Bone marrow (tissue), 2 donors: ENCODE results near the gene EIF2AK2.

Experiments used
- DNase-seq, 2 donors: peaks; one replicate each; lab custom pipeline; 2025; lab: John Stamatoyannopoulos, UW

EIF2AK2 gene

GRCh38 chr2:37171624-37171950 lies 14.8 kb upstream of the EIF2AK2 start:
- DNase-seq, result no peak

- peak in 1 of 2 donors; percentile 44 for DNase-seq
These were observed 11.6 kb upstream of the EIF2AK2 start for GRCh38 chr2:37168217-37168981.

- no peak for DNase-seq
These were observed 10.9 kb upstream of the EIF2AK2 start for GRCh38 chr2:37167636-37168180.

DNA sequence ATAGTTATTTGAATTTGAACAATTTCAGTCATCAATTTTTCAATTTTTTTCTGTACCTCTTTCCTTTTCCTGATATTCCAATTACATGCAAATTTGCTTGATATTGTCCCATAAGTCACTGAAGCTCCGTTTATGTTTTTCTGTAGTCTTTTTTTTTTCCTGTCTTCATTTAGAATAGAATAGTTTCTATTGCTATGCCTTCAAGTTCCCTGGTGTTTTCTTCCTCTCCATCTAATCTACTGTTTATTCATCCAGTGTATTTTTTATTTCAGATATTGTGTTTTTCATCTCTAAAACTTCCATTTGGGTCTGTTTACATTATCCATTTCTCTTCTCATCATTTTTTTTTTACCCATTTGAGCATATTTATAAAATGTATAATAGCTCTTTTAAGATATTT lies 8.0 kb upstream of the EIF2AK2 start:
- no peak for DNase-seq

- DNase-seq, result peak; percentile 9 to 68
These were observed 516 bp downstream of the EIF2AK2 start for GRCh38 chr2:37156071-37156856.

DNA sequence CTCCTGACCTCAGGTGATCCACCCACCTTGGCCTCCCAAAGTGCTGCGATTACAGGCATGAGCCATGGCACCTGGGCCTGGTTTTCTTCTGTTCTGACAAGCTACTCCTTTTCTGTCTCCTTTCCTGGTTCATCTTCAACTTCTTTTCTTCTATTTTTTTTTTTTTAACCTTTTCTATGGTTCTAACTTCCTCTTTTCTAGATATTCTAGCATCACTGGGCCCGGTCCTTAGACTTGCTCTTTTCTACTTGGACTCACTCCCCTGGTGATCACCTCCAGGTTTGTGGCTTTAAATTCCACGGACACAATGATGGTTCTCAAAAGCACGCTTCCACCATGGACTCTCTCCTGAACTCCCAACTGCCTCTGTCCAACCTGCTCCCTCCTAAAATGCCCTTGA lies 2.0 kb downstream of the EIF2AK2 start:
- DNase-seq, result peak in 1 of 2 donors; percentile 3

GRCh38 chr2:37153224-37153623 lies 3.6 kb downstream of the EIF2AK2 start:
- DNase-seq, result no peak

DNA sequence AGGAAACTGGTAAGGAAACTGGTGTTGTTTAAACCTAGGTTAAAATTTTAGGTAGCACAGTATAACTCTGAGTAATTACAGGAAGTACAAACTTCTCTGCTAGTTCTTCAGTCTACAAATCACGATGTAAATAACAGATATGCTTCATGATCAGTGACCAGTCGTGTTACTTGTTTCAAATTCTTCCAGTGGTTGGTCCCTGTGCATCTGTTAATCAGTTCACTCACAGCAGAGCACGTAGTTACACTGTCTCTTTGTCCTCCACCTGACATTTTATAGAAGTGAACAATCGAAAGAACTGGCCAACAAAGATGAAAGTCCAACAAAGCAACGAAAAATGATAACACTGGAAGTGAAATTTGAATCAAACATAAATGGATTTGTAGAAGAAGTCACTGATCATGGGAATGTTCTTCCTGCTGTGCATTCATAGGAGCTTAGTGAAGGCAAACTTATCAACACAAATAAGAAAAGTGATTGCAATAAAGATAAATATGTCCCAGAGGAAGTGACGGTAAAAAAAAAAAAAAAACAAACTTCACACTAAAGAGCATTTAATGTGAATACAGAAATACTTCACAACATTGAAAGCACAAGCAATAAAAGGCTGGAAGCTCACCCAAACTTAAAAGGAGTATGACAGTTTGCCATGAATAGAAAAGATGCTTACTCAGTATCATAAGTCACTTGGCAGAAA lies 7.0 kb downstream of the EIF2AK2 start:
- DNase-seq, result peak in 1 of 2 donors; percentile 12

DNA sequence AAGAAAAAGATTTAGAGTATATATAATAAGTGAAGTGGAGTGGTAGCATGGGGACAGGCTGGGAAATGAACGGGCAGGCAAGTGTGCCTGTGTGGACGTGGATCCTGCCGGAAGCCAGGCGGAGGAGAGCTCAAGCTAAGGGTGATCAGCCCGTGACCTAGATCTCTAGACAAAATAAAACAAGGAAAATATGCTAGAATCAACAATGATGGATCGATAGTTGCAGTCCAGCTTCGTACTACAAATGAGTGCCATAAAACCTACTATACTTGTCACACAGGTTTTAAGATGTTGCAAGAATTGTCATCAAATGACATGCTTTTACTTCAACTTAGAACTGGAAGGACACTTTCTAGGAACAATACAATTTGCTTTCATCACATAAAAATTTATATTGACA lies 8.5 kb downstream of the EIF2AK2 start:
- no peak for DNase-seq

GRCh38 chr2:37146062-37146461 lies 10.7 kb downstream of the EIF2AK2 start:
- DNase-seq, result no peak

DNA sequence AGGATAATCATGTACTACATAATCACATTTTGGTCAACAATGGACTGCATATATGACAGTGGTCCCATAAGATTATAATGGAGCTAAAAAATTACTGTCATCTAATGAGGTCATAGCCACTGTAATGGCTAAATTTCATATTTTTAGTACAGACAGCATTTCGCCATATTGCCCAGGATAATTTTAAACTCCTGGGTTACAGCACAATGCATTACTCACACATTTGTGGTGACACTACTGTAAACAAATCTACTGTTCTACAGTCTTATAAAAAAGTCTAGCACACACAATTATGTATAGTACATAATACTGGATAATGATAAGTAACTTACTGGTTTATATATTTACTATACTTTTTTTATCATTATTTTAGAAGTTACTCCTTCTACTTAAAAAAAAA lies 12.8 kb downstream of the EIF2AK2 start:
- no peak for DNase-seq

DNA sequence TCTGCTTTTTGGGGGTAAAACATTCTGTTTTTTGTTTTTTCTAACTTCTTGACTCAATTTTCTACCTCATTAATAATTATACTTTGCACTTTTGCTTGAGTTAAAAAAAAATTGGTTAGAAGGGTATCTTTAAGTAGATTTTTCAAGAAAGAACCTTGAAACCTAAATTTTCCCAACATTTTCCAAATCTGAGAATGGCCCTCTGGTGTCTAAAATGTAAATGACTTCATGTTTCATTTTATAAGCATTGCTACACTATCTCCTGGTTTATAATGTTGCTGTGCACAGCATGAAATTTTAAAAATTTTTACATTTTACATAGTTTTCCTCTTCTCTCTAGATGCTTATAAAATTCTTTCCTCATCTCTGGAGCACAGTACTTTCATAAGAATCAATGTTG lies 14.2 kb downstream of the EIF2AK2 start:
- no peak for DNase-seq

GRCh38 chr2:37132914-37133313 lies 23.9 kb downstream of the EIF2AK2 start:
- no peak for DNase-seq

DNA sequence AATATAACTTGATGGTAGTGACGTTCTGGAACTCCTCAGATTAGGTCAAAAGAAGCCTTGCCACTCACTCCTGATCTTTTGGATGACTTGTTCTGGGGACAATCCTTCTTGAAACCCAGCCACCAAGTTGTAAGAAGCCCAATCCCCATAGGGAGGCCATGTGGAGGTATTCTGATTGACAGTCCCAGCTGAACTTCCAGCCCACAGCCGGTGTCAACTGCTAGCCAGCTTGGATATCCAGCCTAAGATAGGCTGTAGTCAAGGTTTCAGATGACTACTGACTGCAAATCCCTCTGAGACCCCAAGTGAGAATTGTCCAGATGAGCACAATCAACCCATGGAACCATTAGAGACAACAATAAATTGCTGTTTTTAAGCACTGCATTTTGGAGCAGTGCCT lies 31.4 kb downstream of the EIF2AK2 start:
- no peak for DNase-seq

DNA sequence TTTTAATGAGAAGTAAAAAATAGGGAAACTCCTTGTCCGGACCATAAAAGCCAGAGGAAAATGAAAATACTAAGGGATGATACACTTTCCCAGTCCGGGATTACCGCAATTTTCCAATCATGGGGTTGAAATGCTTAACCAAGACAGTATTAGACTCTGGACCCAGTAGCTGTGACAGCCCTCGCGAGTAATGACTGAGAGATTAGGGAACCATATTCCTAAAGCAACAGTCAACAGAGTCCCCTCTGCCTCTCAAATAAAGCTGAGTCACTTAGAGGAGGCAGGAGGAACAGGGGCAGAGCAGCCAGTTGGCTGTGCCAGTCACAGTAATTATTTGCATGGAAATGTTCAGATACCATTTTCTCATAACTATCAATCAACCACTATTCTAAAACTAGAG lies 37.6 kb downstream of the EIF2AK2 start:
- DNase-seq, result no peak

DNA sequence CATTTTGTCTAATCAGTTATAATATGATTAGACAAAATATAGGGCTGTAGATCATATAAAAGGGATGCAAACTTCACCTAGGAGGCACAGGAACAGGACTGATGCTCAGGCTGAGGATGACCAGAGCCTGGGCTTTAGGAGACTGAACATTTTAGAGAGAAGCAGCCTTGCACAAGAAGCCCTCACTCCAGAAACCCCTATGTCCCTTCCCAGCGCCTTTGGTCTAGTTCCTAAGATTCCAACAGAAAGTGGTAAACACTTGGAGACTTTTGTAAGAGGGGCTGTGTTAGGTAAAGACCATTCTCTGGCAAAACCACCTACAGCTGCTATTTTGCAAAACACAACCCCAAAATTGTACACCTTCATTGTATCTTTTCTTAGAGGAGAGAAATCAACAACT lies 39.2 kb downstream of the EIF2AK2 start:
- no peak for DNase-seq

DNA sequence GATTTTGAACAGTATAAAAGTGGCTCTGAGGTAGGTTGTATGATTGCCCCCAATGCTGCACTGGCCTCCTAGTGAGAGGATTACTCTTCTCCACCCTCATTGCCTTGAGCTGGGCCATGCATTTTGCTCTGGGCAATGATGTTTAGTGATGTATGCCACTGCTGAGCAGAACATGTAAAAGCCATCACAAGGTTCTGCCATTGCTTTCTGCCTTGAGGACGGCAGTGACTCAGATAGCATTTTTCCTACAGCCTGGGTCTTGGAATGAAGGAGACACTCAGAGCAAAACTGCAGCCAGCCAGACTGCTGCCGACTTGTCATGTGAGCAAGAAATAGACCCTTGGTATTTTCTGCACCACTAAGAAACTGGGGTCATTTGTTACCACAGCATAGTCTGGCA lies 44.8 kb downstream of the EIF2AK2 start:
- DNase-seq, result no peak

- no peak for DNase-seq
These were observed 46.2 kb downstream of the EIF2AK2 start for GRCh38 chr2:37110306-37111212.

- no peak for DNase-seq
These were observed 47.3 kb downstream of the EIF2AK2 start for GRCh38 chr2:37109523-37109922.

DNA sequence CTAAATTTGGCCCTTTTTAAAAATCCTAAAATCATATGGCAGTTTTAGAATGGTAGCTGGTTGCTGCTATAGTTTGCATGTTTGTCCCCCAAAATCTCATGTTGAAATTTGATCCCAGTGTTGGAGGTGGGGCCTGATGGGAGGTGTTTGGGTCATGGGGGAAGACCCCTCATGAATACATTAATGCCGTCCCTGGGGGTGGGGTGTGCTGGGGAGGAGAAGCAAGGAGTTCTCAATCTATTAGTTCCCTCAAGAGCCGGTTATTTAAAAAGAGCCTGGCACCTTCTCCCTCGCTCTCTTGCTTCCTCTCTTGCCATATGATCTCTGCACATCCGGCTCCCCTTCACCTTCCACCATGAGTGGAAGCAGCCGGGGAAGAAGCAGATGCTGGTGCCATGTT lies 51.6 kb downstream of the EIF2AK2 start:
- DNase-seq, result no peak

GRCh38 chr2:37104178-37104577 lies 52.6 kb downstream of the EIF2AK2 start:
- no peak for DNase-seq

DNA sequence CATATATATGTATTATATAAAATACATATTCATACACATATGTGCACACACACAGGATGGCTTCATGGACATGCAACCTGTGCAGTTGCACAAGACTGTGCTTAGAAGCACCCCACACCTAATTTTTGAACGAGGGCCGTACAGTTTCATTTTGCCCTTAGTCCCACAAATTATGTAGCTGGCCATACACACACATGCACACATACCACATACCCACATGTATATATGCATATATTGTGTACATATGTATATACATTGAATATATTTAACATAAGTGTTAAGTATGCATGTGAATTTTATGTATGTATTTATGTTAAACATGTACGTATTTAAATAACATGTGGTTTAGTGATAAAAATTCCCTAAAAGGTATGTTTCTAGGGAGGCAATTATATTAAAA lies 54.2 kb downstream of the EIF2AK2 start:
- no peak for DNase-seq
